Calu3 (cell line): Measurements from ENCODE around the gene BLOC1S5. TPM values are rescaled to one million over a fixed set of nuclear protein-coding genes. Genes with fewer than 3 reads are reported as not detected.
"Not testable (repeated sequence)": the region's sequence is repeated elsewhere in the genome, so short reads cannot be mapped to it uniquely, and the experiment has no call there.

ENCODE experiments used
- BruUV-seq: library from RNA; stranded (reverse); fragments of 400-500 nt; replicated peaks from 2 replicates; lab custom pipeline; 2021; lab: Mats Ljungman, UMichigan
- CTCF ChIA-PET: fragments of 300-600 bp; sonication (Branson Sonifier 250); formaldehyde crosslinking; loops from one replicate; lab custom pipeline; 2022; ENCODE audit warnings: antibody characterized with exemption; lab: Charles Lee
- DNase-seq: peaks from one replicate; pipeline ENCODE4 v3.0.0; 2022
- H3K27ac Mint-ChIP-seq: one replicate; pipeline ENCODE4 v1.8.0; 2022; ENCODE audit warnings: mixed read lengths; ENCODE audit not compliant: unreplicated experiment
- H3K27me3 Mint-ChIP-seq: one replicate; pipeline ENCODE4 v1.8.0; 2022; ENCODE audit warnings: mixed read lengths; ENCODE audit not compliant: unreplicated experiment
- H3K36me3 Mint-ChIP-seq: one replicate; pipeline ENCODE4 v1.8.0; 2022; ENCODE audit warnings: mild to moderate bottlenecking, moderate library complexity, mixed read lengths; ENCODE audit not compliant: insufficient read depth, unreplicated experiment
- H3K4me1 Mint-ChIP-seq: one replicate; pipeline ENCODE4 v1.8.0; 2022; ENCODE audit warnings: mild to moderate bottlenecking, low read depth, mixed read lengths; ENCODE audit not compliant: unreplicated experiment
- H3K4me3 Mint-ChIP-seq: one replicate; pipeline ENCODE4 v1.8.0; 2022; ENCODE audit warnings: mild to moderate bottlenecking, low read depth, moderate library complexity, mixed read lengths; ENCODE audit not compliant: unreplicated experiment
- H3K9me3 Mint-ChIP-seq: one replicate; pipeline ENCODE4 v1.8.0; 2022; ENCODE audit warnings: low read depth, mixed read lengths; ENCODE audit not compliant: unreplicated experiment
- intact Hi-C: fragments of 100-400 bp; cut with micrococcal nuclease; formaldehyde crosslinking; loops from one replicate; pipeline ENCODE4 v1.10.0; 2022; ENCODE audit not compliant: unreplicated experiment
- total RNA-seq: library from RNA; stranded (reverse); gene quantifications from 2 replicates; pipeline ENCODE4 v1.2.3, GENCODE V29; 2022
- TF ChIP-seq, protein P1 (sequence below): fragments of 200-600 bp; IDR thresholded peaks from one replicate; pipeline ENCODE4 v1.8.0; 2022; ENCODE audit warnings: antibody characterized with exemption; ENCODE audit not compliant: unreplicated experiment

The BLOC1S5 gene
- total RNA-seq, 1 experiment from 2014 or later = 8.0 TPM

DNA sequence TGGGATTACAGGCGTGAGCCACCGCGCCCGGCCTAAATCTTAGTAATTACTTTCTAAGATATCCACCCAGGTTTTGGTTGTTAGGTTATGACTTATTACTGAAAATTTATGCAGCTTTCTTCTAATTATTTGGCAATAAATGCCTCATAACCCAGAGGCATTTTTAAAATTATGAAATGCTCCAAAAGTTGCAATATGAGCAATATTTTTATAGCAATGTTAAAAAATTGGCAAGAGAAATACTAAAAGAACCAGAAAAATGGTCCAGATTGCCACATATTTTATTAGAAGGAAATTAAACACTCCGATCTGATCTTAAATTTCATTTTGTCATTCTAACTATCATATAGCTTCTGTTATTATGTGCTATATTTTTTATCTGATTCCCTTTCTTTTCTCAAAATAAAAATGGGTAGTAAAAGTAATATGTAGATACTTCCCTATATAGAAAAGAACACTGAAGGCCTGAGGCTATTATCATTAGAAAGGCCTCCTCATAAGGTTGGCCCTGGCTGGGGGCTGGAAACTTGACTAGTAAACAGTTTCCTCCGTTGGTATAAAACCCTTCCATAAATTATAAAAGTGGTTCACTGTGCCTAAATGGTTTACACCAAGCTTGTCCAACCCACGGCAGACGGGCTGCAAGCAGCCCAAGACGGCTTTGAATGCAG lies 22.1 kb downstream of the BLOC1S5 start:
- H3K9me3 Mint-ChIP-seq = no peaks in the 10 kb centered on the region
- H3K27me3 Mint-ChIP-seq = no peaks in the 10 kb centered on the region
- intact Hi-C loops = no loop called here
- BruUV-seq = no TSS peak
- no peak for DNase-seq
- TF ChIP-seq, protein P1, sequence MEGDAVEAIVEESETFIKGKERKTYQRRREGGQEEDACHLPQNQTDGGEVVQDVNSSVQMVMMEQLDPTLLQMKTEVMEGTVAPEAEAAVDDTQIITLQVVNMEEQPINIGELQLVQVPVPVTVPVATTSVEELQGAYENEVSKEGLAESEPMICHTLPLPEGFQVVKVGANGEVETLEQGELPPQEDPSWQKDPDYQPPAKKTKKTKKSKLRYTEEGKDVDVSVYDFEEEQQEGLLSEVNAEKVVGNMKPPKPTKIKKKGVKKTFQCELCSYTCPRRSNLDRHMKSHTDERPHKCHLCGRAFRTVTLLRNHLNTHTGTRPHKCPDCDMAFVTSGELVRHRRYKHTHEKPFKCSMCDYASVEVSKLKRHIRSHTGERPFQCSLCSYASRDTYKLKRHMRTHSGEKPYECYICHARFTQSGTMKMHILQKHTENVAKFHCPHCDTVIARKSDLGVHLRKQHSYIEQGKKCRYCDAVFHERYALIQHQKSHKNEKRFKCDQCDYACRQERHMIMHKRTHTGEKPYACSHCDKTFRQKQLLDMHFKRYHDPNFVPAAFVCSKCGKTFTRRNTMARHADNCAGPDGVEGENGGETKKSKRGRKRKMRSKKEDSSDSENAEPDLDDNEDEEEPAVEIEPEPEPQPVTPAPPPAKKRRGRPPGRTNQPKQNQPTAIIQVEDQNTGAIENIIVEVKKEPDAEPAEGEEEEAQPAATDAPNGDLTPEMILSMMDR = no peak
- H3K4me1 Mint-ChIP-seq = no peaks in the 10 kb centered on the region
- no peaks in the 10 kb centered on the region for H3K36me3 Mint-ChIP-seq
- H3K27ac Mint-ChIP-seq = no peak overlapping the region
- CTCF ChIA-PET = interaction anchor here (0.5 kb wide), 1 partner anchor 16 kb away, joined by 4 read pairs; no protein-coding TSS in a partner anchor
- H3K4me3 Mint-ChIP-seq = no peak overlapping the region

DNA sequence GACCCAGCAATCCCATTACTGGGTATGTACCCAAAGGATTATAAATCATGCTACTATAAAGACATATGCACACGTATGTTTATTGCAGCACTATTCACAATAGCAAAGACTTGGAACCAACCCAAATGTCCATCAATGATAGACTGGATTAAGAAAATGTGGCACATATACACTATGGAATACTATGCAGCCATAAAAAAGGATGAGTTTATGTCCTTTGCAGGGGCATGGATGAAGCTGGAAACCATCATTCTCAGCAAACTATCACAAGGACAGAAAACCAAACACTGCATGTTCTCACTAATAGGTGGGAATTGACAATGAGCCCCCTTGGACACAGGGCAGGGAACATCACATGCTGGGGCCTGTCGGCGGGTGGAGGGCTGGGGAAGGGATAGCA lies 30.1 kb downstream of the BLOC1S5 start:
- H3K9me3 Mint-ChIP-seq, H3K4me1 Mint-ChIP-seq, H3K4me3 Mint-ChIP-seq, BruUV-seq, H3K27ac Mint-ChIP-seq, CTCF ChIA-PET, intact Hi-C loops, H3K36me3 Mint-ChIP-seq, H3K27me3 Mint-ChIP-seq, DNase-seq: not testable (repeated sequence)

DNA sequence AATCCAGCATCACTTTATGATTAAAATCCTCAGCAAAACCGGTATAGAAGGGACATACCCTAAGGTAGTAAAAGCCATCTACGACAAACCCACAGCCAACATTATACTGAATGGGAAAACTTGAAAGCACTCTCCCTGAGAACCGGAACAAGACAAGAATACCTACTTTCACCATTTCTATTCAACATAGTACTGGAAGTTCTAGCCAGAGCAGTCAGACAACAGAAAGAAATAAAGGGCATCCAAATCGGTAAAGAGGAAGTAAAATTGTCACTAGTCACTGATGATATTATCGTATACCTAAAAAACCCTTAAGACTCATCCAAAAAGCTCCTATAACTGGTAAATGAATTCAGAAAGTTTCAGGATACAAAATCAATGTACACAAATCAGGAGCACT lies 33.3 kb downstream of the BLOC1S5 start:
- CTCF ChIA-PET = no interaction called here
- no peak overlapping the region for H3K4me3 Mint-ChIP-seq
- no peaks in the 10 kb centered on the region for H3K27me3 Mint-ChIP-seq
- no peaks in the 10 kb centered on the region for H3K36me3 Mint-ChIP-seq
- no peak for DNase-seq
- intact Hi-C loops = no loop called here
- BruUV-seq = no TSS peak
- H3K4me1 Mint-ChIP-seq = no peaks in the 10 kb centered on the region
- TF ChIP-seq, protein P1 = no peak
- no peak overlapping the region for H3K27ac Mint-ChIP-seq
- H3K9me3 Mint-ChIP-seq = no peaks in the 10 kb centered on the region

- BruUV-seq = no TSS peak
- Mint-ChIP-seq H3K27me3 (no peaks in the 10 kb centered on the region), H3K36me3 (no peaks in the 10 kb centered on the region), H3K4me3 (no peak overlapping the region), H3K27ac (no peak overlapping the region), H3K4me1 (no peaks in the 10 kb centered on the region), H3K9me3 (no peaks in the 10 kb centered on the region)
- intact Hi-C loops = no loop called here
- CTCF ChIA-PET = no interaction called here
- TF ChIP-seq, protein P1 = no peak
- no peak for DNase-seq
Measured at GRCh38 chr6:8029243-8029870, 34.8 kb downstream of the BLOC1S5 start.
